HK-2 (cell line): ENCODE results near the gene CCDC124.
"Not testable (repeated sequence)": the region's sequence is repeated elsewhere in the genome, so short reads cannot be mapped to it uniquely, and the experiment has no call there.

Source experiments
- DNase-seq: peaks from one replicate; pipeline ENCODE4 v3.0.0-alpha.2; 2018; ENCODE audit not compliant: unreplicated experiment

The CCDC124 gene

DNA sequence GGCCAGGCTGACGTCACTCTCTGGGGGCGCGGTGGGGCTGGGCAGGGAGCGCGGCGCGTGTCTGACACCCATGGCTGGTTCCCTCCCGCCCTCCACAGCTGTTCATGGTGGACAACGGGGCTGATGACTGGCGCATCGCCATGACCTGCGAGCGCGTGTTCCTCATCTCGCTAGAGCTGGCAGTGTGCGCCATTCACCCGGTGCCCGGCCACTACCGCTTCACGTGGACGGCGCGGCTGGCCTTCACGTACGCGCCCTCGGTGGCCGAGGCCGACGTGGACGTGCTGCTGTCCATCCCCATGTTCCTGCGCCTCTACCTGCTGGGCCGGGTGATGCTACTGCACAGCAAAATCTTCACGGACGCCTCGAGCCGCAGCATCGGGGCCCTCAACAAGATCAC, 48.8 kb downstream of the CCDC124 start:
- DNase-seq: no peak

GRCh38 chr19:17982430-17982829, 49.6 kb downstream of the CCDC124 start:
- no peak for DNase-seq

DNA sequence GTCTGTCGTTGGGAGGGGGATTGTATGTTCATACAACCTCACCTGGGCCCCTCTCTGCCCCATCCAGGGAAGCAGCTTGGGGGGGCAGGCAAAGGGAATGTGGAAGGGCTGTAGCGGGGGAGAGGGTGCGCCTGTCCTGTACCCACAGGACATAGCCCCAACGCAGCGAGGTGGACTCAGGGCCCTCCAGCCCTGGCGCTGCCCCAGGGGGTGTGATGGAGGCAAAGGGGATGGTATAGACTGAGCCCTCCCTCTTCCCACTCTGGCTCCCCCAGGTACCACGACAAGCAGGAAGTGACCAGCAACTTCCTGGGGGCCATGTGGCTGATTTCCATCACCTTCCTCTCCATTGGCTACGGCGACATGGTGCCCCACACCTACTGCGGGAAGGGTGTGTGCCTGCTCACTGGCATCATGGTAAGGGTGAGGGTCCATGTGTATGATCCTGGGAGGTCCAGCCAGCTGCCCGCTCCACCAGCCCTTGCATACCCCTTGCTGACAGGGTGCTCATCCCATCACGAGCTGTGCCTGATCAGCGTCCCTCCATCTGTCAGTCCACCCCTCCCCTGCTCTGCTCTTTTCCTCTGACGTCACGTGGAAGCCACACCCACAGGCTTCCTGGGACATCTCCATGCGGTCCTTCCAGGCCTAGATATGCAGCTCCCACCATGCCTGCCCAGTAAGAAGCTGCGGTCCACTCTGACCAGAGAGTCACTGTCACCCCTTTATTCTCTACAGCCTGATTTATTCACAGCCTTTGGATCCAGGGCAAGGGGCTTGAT, 52.4 kb downstream of the CCDC124 start:
- no peak for DNase-seq

DNA sequence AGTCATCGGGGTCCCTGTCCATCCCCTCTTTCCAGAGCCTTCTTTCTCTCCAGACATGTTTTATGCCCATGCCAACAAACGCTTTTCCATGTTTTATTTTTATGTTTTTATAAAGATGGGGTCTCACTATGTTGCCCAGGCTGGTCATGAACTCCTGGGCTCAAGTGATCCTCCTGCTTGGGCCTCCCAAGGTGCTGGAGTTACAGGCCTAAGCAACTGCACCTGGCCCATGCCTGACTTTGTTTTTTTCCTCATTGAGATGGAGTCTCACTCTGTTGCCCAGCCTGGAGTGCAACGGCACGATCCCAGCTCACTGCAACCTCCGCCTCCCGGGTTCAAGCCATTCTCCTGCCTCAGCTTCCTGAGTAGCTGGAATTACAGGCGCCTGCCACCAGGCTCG, 53.8 kb downstream of the CCDC124 start:
- DNase-seq: not testable (repeated sequence)

- DNase-seq: no peak
Observed at GRCh38 chr19:17988161-17988560, 55.3 kb downstream of the CCDC124 start.

DNA sequence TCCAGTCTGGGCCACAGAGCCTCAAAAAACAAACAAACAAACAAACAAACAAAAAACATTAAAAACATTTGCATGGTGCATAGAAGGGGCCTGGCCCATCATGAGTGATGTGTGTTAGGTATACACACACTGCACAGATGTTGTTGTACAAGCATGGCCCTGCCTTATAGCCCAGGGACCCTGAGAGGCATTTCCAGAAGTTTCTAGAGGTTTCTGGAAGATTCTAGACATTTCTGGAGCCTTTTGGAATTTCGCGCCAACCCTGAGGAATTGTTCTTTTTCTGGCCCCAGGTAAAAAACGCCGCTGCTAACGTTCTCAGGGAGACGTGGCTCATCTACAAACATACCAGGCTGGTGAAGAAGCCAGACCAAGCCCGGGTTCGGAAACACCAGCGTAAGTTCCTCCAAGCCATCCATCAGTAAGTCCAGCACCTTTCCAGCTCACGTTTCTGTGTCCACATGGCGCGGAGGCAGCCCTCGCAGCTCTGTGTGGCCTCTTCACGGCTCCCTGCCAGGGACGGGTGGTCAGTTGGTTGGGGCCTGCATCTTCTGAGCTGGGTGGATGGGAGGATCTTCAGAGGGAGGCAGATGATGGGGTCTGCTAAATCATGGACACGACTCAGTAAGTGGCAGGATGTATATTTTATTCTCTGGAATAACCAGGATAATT, 56.7 kb downstream of the CCDC124 start:
- DNase-seq: no peak

GRCh38 chr19:17993076-17993813, 60.4 kb downstream of the CCDC124 start:
- DNase-seq: no peak
